ENCODE data around the gene WNT11. TPM values are rescaled to one million over a fixed set of nuclear protein-coding genes. Genes with fewer than 3 reads are reported as not detected.

WNT11 gene
- 1 to 10 TPM in 6 of 8 experiments, under 1 TPM in 2; 0.18 to 9.3 (median 3.0) TPM for total RNA-seq

- in situ Hi-C loops (cut with MboI; ENCODE audit: low pct_unique_long_range_greater_than_20kb in 2 of 9, low sequenced_read_pairs in 9 of 9, unreplicated experiment in 9 of 9), result loop anchor here in 2 of 9 experiments (25.0 kb wide), 1 partner anchor 106 kb away; no protein-coding TSS in a partner anchor
- peak within 1 kb of the TSS; percentile 31 to 50 (median 34) for H3K4me3 ChIP-seq
- 0 to 20% (median 2%) methylated on average over 1 to 11 of the region's 80 CpGs; no CpG with 5 or more reads in 5 of the 10 experiments for WGBS, 10 experiments
- H3K27ac ChIP-seq, result no peak within 1 kb of the TSS
- peaks cover 0 to 10% of the 10 kb centered on the region in 2 donors for H3K4me1 ChIP-seq (replicated peaks in 1 of 2)
- ATAC-seq (replicated peaks in 6 of 8), result peak; percentile 49 to 70 (median 60)
Observed at GRCh38 chr11:76206327-76207081, at the start of gene WNT11. TSS of gene WNT11 (minus strand) at chr11:76206502. CDS start at chr11:76206407, 95 bp downstream.

- in situ Hi-C loops (cut with MboI; ENCODE audit: low pct_unique_long_range_greater_than_20kb in 2 of 9, low sequenced_read_pairs in 9 of 9, unreplicated experiment in 9 of 9), result no loop called here
- Histone ChIP-seq H3K4me1 (replicated peaks in 1 of 2) (peaks cover 6 to 15% of the 10 kb centered on the region in 2 donors), H3K4me3 (no peak overlapping the region), H3K27ac (no peak overlapping the region)
- 19 to 96% (median 60%) methylated on average over 1 to 4 of the region's 9 CpGs; no CpG with 5 or more reads in 3 of the 10 experiments for WGBS, 10 experiments
- no peak for ATAC-seq (replicated peaks in 6 of 8)
Observed at GRCh38 chr11:76253416-76253815, 47.1 kb upstream of the WNT11 start.

DNA sequence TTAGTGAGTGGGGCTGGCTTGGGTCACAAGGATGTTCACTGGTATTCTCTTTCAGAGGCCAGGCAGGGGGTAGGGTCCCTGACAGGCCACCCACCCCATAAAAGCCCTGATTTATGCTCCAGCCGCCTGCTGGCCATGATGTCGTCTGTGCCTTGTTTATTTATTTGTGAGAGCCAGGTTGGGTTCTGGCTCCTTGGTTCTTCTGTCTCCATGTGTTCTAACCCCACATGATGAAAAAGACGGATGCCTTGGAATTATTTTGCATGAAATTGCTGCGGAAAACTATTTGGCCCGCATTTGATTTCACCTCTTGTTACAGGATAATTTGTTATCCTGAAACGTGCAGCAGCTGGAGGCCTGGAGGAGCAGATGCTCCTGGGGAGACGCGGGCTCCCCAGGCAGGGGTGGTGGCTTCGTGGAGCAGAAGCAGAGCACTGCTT, 46.3 kb upstream of the WNT11 start:
- in situ Hi-C loops (cut with MboI; ENCODE audit: low pct_unique_long_range_greater_than_20kb in 2 of 9, low sequenced_read_pairs in 9 of 9, unreplicated experiment in 9 of 9), result no loop called here
- 20 to 59% (median 40%) methylated on average over 1 to 7 of the region's 9 CpGs; no CpG with 5 or more reads in 3 of the 10 experiments for WGBS, 10 experiments
- Histone ChIP-seq H3K4me1 (replicated peaks in 1 of 2) (peaks cover 6 to 15% of the 10 kb centered on the region in 2 donors), H3K4me3 (no peak overlapping the region), H3K27ac (no peak overlapping the region)
- ATAC-seq (replicated peaks in 6 of 8), result peak in 4 of 8 experiments; percentile 18 to 72 (median 44)

GRCh38 chr11:76251576-76251975, 45.3 kb upstream of the WNT11 start:
- Histone ChIP-seq H3K27ac (no peak overlapping the region), H3K4me3 (no peak overlapping the region), H3K4me1 (replicated peaks in 1 of 2) (peaks cover 6 to 11% of the 10 kb centered on the region in 2 donors)
- WGBS, 10 experiments, result 0 to 100% (median 40%) methylated on average over 1 to 2 of the region's 2 CpGs; no CpG with 5 or more reads in 3 of the 10 experiments
- ATAC-seq (replicated peaks in 6 of 8), result peak in 1 of 8 experiments; percentile 22
- in situ Hi-C loops (cut with MboI; ENCODE audit: low pct_unique_long_range_greater_than_20kb in 2 of 9, low sequenced_read_pairs in 9 of 9, unreplicated experiment in 9 of 9), result no loop called here

DNA sequence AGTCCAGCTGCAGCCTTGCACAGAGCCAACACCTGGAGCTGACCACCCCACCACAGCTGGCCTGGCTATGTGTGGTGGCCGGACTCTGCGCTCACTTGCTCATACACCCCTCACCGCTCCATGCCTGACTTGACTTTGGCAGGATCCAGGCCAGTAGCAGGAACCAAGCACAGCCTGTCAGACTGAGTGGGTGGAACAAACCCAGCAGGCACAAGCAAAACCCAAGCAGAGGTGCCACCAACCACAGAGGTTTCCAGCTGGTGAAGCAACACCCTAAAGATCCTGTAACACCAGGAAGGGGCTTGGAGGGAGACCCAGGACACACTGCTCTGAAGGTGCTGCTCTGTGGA, 44.9 kb upstream of the WNT11 start:
- no peak overlapping the region for H3K27ac ChIP-seq
- H3K4me1 ChIP-seq (replicated peaks in 1 of 2), result peaks cover 6 to 11% of the 10 kb centered on the region in 2 donors
- in situ Hi-C loops (cut with MboI; ENCODE audit: low pct_unique_long_range_greater_than_20kb in 2 of 9, low sequenced_read_pairs in 9 of 9, unreplicated experiment in 9 of 9), result no loop called here
- ATAC-seq (replicated peaks in 6 of 8), result peak in 1 of 8 experiments; percentile 18
- WGBS, 10 experiments, result 62 to 100% (median 80%) methylated on average over 1 to 3 of the region's 3 CpGs; no CpG with 5 or more reads in 7 of the 10 experiments
- no peak overlapping the region for H3K4me3 ChIP-seq

DNA sequence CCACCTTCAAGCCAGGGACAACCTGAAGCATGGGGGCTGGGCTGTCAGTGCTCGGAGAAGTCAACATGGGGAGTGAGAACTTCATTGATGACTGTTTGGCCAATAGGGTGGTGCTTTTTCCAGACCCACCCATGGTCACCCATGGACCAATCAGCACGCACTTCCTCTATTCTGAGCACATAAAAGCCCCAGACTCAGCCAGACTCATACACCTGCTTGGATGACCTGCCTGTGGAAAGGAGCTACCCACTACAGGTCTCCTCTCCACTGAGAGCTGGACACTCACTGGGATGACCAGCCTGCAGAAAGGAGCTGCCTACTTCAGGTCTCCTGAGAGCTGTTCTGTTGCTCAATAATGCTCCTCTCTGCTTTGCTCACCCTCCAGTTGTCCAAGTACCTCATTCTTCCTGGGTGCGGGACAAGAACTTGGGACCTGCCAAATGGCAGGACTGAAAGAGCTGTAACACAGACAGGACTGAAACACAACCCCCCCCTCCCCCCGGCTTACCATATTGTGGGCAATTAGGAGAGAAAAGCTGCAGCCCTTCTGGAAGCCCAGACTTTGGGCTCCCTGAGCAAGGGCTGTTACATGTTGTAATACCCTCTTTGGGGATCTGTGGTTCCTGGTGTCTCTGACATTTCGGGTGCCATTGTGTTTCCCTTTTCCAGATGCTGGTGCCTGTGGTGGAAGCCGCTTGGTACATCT, 44.4 kb upstream of the WNT11 start:
- 11 to 100% (median 55%) methylated on average over 1 to 5 of the region's 6 CpGs; no CpG with 5 or more reads in 2 of the 10 experiments for WGBS, 10 experiments

GRCh38 chr11:76249195-76249741, 43.0 kb upstream of the WNT11 start:
- ATAC-seq (replicated peaks in 6 of 8), result no peak
- peaks cover 6 to 11% of the 10 kb centered on the region in 2 donors for H3K4me1 ChIP-seq (replicated peaks in 1 of 2)
- no peak overlapping the region for H3K27ac ChIP-seq
- H3K4me3 ChIP-seq, result no peak overlapping the region
- WGBS, 10 experiments, result 20 to 100% (median 80%) methylated on average over 1 to 3 of the region's 3 CpGs; no CpG with 5 or more reads in 5 of the 10 experiments
- in situ Hi-C loops (cut with MboI; ENCODE audit: low pct_unique_long_range_greater_than_20kb in 2 of 9, low sequenced_read_pairs in 9 of 9, unreplicated experiment in 9 of 9), result no loop called here

More for the DNA sequence above, 44.4 kb upstream of the WNT11 start:
- Histone ChIP-seq H3K4me1 (replicated peaks in 1 of 2) (peaks cover 6 to 11% of the 10 kb centered on the region in 2 donors), H3K27ac (no peak overlapping the region), H3K4me3 (no peak overlapping the region)
- in situ Hi-C loops (cut with MboI; ENCODE audit: low pct_unique_long_range_greater_than_20kb in 2 of 9, low sequenced_read_pairs in 9 of 9, unreplicated experiment in 9 of 9), result no loop called here
- peak in 1 of 8 experiments; percentile 37 for ATAC-seq (replicated peaks in 6 of 8)

DNA sequence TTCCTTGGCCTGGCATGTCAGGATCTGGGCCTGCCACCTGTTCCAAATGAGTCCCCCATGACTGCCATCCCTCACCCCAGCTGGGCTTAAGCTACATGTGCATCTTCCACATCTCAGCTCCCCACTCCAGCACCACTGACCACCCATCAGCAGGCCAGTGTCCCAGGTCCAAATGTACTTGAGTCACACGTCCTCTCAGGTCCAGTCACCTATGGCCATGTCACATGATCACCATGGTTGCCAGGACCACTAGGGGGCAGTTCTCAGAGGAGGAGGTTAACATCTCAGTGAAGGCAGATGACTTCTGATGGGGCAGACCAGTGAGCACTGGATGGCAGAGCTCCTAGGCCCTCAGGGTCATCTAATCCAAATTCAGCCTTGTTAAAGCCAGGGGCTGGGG, 41.9 kb upstream of the WNT11 start:
- no peak overlapping the region for H3K27ac ChIP-seq
- H3K4me1 ChIP-seq (replicated peaks in 1 of 2), result peaks cover 12 to 16% of the 10 kb centered on the region in 2 donors
- H3K4me3 ChIP-seq, result no peak overlapping the region
- peak in 1 of 8 experiments; percentile 41 for ATAC-seq (replicated peaks in 6 of 8)
- in situ Hi-C loops (cut with MboI; ENCODE audit: low pct_unique_long_range_greater_than_20kb in 2 of 9, low sequenced_read_pairs in 9 of 9, unreplicated experiment in 9 of 9), result no loop called here
- 40 to 80% methylated on average over 1 of the region's 1 CpG; no CpG with 5 or more reads in 8 of the 10 experiments for WGBS, 10 experiments

GRCh38 chr11:76247091-76247490, 40.8 kb upstream of the WNT11 start:
- in situ Hi-C loops (cut with MboI; ENCODE audit: low pct_unique_long_range_greater_than_20kb in 2 of 9, low sequenced_read_pairs in 9 of 9, unreplicated experiment in 9 of 9), result no loop called here
- no peak for ATAC-seq (replicated peaks in 6 of 8)
- peaks cover 10 to 12% of the 10 kb centered on the region in 2 donors for H3K4me1 ChIP-seq (replicated peaks in 1 of 2)
- H3K27ac ChIP-seq, result no peak overlapping the region
- H3K4me3 ChIP-seq, result no peak overlapping the region
- 83 to 90% (median 84%) methylated on average over 1 to 5 of the region's 6 CpGs; no CpG with 5 or more reads in 7 of the 10 experiments for WGBS, 10 experiments

- H3K27ac ChIP-seq, result no peak overlapping the region
- 43 to 100% (median 83%) methylated on average over 1 to 5 of the region's 11 CpGs; no CpG with 5 or more reads in 5 of the 10 experiments for WGBS, 10 experiments
- no peak for ATAC-seq (replicated peaks in 6 of 8)
- no peak overlapping the region for H3K4me3 ChIP-seq
- H3K4me1 ChIP-seq (replicated peaks in 1 of 2), result peaks cover 10 to 12% of the 10 kb centered on the region in 2 donors
- in situ Hi-C loops (cut with MboI; ENCODE audit: low pct_unique_long_range_greater_than_20kb in 2 of 9, low sequenced_read_pairs in 9 of 9, unreplicated experiment in 9 of 9), result no loop called here
Observed at GRCh38 chr11:76246271-76246933, 40.1 kb upstream of the WNT11 start.

- WGBS, 10 experiments, result 33 to 100% (median 80%) methylated on average over 1 of the region's 2 CpGs; no CpG with 5 or more reads in 7 of the 10 experiments
- Histone ChIP-seq H3K27ac (no peak overlapping the region), H3K4me1 (replicated peaks in 1 of 2) (peaks cover 10 to 12% of the 10 kb centered on the region in 2 donors), H3K4me3 (no peak overlapping the region)
- in situ Hi-C loops (cut with MboI; ENCODE audit: low pct_unique_long_range_greater_than_20kb in 2 of 9, low sequenced_read_pairs in 9 of 9, unreplicated experiment in 9 of 9), result no loop called here
- ATAC-seq (replicated peaks in 6 of 8), result no peak
Observed at GRCh38 chr11:76245720-76246119, 39.4 kb upstream of the WNT11 start.

GRCh38 chr11:76244316-76244851, 38.1 kb upstream of the WNT11 start:
- no peak for ATAC-seq (replicated peaks in 6 of 8)

More at GRCh38 chr11:76244316-76244851, 38.1 kb upstream of the WNT11 start:
- in situ Hi-C loops (cut with MboI; ENCODE audit: low pct_unique_long_range_greater_than_20kb in 2 of 9, low sequenced_read_pairs in 9 of 9, unreplicated experiment in 9 of 9), result no loop called here
- no peak overlapping the region for H3K27ac ChIP-seq
- peaks cover 10 to 12% of the 10 kb centered on the region in 2 donors for H3K4me1 ChIP-seq (replicated peaks in 1 of 2)
- WGBS, 10 experiments, result 80% methylated on average over 2 of the region's 4 CpGs; no CpG with 5 or more reads in 9 of the 10 experiments
- no peak overlapping the region for H3K4me3 ChIP-seq
